HG03064 (cell line): ENCODE data around the gene LAMP1.
"Not testable (repeated sequence)": the region's sequence is repeated elsewhere in the genome, so short reads cannot be mapped to it uniquely, and the experiment has no call there.

Experiments
- ATAC-seq: cut with Tn5 transposase; IDR thresholded peaks from one replicate; pipeline ENCODE4 v1.9.1; 2021; ENCODE audit warnings: low read depth; ENCODE audit not compliant: unreplicated experiment

The LAMP1 gene

GRCh38 chr13:113325779-113326178, 28.7 kb downstream of the LAMP1 start:
- ATAC-seq, result no peak

GRCh38 chr13:113327391-113327765, 30.3 kb downstream of the LAMP1 start:
- ATAC-seq, result no peak

- no peak for ATAC-seq
Observed at GRCh38 chr13:113327766-113328471, 30.9 kb downstream of the LAMP1 start.

GRCh38 chr13:113328851-113329250, 31.8 kb downstream of the LAMP1 start:
- no peak for ATAC-seq

- no peak for ATAC-seq
Observed at GRCh38 chr13:113329656-113330312, 32.7 kb downstream of the LAMP1 start.

- no peak for ATAC-seq
Observed at GRCh38 chr13:113332615-113333014, 35.6 kb downstream of the LAMP1 start.

- no peak for ATAC-seq
Observed at GRCh38 chr13:113333076-113333475, 36.0 kb downstream of the LAMP1 start.

GRCh38 chr13:113337556-113337955, 40.5 kb downstream of the LAMP1 start:
- no peak for ATAC-seq

GRCh38 chr13:113337976-113338375, 40.9 kb downstream of the LAMP1 start:
- ATAC-seq, result no peak

GRCh38 chr13:113338451-113338850, 41.4 kb downstream of the LAMP1 start:
- ATAC-seq, result no peak

- no peak for ATAC-seq
Observed at GRCh38 chr13:113342820-113343691, 46.0 kb downstream of the LAMP1 start.

- no peak for ATAC-seq
Observed at GRCh38 chr13:113343692-113343968, 46.6 kb downstream of the LAMP1 start.

- no peak for ATAC-seq
Observed at GRCh38 chr13:113345486-113345885, 48.4 kb downstream of the LAMP1 start.

- ATAC-seq, result not testable (repeated sequence)
Observed at GRCh38 chr13:113347736-113348225, 50.7 kb downstream of the LAMP1 start.

GRCh38 chr13:113348591-113348990, 51.6 kb downstream of the LAMP1 start:
- ATAC-seq, result no peak

- ATAC-seq, result no peak
Observed at GRCh38 chr13:113349050-113349449, 52.0 kb downstream of the LAMP1 start.

- no peak for ATAC-seq
Observed at GRCh38 chr13:113349491-113349890, 52.5 kb downstream of the LAMP1 start.

GRCh38 chr13:113350065-113350937, 53.3 kb downstream of the LAMP1 start:
- ATAC-seq, result no peak

GRCh38 chr13:113350938-113351335, 53.9 kb downstream of the LAMP1 start:
- no peak for ATAC-seq

GRCh38 chr13:113351514-113352026, 54.5 kb downstream of the LAMP1 start:
- no peak for ATAC-seq
